Posterior vena cava (tissue), 2 donors: Measurements from ENCODE around the gene ANO1. TPM values are rescaled to one million over a fixed set of nuclear protein-coding genes. Genes with fewer than 3 reads are reported as not detected.
A peak's percentile ranks its signal among the peaks of the same experiment; 100 is the strongest.
"Not testable (repeated sequence)": the region's sequence is repeated elsewhere in the genome, so short reads cannot be mapped to it uniquely, and the experiment has no call there.

Experiments
- DNase-seq: peaks from one replicate; pipeline ENCODE4 v3.0.0-alpha.2; 2020; ENCODE audit warnings: low spot score
- intact Hi-C, 2 donors: fragments of 100-400 bp; cut with DNase I; formaldehyde crosslinking; loops; one replicate each; pipeline versions ENCODE4 v1.14.1 to v1.14.2; 2022 to 2023
- total RNA-seq, 2 donors: library from RNA; stranded (reverse); fragmentation: NEBNext Ultra II Directional; extraction: Animal tissue kit (Norgen Biotek cat#: 25700); gene quantifications; one replicate each; pipeline ENCODE4 v1.2.1, GENCODE V29; 2021
- donor health status: DM: yes; HTN: yes; CAD: no.
- donor health status: DM: yes; HTN: yes; CAD: no.

The ANO1 gene
- total RNA-seq, 2 donors from 2014 or later = 55.4 to 56.2 TPM

- intact Hi-C loops = loop anchor here in 1 of 2 donors (2.0 kb wide), 2 partner anchors 282 to 506 kb away; no protein-coding TSS in a partner anchor
- no peak for DNase-seq
These were observed 114.7 kb downstream of the ANO1 start for GRCh38 chr11:70192666-70193410.

- intact Hi-C loops = loop anchor here (2.0 kb wide), 3 partner anchors 283 to 509 kb away; no protein-coding TSS in a partner anchor
- no peak for DNase-seq
These were observed 115.5 kb downstream of the ANO1 start for GRCh38 chr11:70193411-70194292.

DNA sequence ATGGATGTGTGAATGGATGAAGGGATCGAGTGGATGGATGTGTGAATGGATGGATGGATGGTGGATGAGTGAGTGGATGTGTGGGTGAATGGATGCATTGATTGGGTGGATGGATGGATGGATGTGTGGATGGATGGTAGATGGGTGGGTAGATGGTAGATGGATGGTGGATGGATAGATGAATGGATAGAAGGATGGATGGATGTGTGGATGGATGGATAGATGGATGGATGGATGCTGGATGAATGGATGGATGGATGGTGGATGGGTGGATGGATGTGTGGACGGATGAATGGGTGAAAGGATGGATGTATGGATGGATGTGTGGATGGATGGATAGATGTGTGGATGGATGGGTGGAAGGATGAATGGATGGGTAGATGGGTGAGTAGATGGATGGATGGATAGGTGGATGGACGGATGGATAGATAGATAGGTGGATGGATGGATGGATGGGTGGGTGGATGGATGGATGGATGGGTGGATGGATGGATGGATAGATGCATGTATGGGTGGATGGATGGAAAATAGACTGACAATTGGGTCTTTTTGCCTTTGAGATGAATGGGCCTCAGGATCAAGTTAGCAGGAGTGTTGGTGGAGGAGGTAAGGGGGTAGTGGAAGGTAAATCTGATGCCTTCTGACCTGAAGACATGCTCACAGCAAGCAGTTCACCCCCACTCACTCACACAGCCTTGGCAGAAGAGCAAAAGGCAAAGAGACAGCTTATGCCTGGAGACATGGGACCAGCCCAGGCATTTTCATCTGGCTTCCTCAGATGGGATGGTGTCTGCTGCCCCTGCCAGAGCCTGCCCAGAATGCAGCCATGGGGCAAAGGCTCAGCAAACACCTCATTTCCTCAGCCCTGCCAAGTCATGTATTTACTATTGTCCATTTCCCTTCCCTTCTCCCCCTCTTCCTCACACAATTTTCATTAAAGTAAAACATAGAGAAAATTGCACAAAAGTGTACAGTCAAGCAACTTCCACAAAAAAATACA lies 117.0 kb downstream of the ANO1 start:
- DNase-seq = no peak
- intact Hi-C loops = loop anchor here in 1 of 2 donors (2.0 kb wide), 1 partner anchor 510 kb away; no protein-coding TSS in a partner anchor

DNA sequence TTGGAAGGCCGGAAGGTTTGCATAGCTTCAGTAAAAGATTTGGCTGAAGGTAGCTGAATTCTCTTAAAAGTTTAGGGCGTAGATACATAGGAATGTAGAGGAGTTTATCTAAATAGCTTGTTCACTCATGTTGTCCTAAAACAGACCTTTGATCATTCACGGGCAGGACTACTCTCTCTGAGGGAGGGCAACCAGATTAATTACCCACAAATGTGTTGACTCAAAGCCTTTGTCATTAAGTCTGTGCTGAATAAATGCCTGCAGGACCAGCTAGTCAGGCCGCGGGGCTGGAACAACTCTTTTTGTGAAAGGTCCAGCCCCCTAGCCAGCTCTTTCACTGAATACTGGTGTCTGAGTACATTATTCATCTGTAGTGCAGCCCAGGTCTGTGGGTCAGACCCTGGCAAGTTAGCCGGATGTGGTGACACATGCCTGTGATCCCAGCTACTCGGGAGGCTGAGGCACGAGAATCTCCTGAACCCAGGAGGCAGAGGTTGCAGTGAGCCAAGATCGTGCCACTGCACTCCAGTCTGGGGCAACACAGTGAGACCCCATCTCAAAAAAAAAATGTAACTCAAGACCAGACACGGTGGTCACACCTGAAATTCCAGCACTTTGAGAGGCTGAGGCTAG lies 122.2 kb downstream of the ANO1 start:
- intact Hi-C loops = no loop called here

GRCh38 chr11:70201047-70201446 lies 122.9 kb downstream of the ANO1 start:
- intact Hi-C loops, DNase-seq: not testable (repeated sequence)

More for the DNA sequence above, 122.2 kb downstream of the ANO1 start:
- peak; percentile 53 for DNase-seq

GRCh38 chr11:70201882-70202861 lies 124.1 kb downstream of the ANO1 start:
- peak; percentile 79 for DNase-seq
- intact Hi-C loops = no loop called here

GRCh38 chr11:70202920-70203750 lies 125.0 kb downstream of the ANO1 start, which contains the start of gene FADD:
Gene FADD, plus strand, starts transcription at chr11:70203296. Its CDS starts 164 bp downstream, at chr11:70203460.
- intact Hi-C loops = no loop called here
- peak; percentile 97 for DNase-seq

- intact Hi-C loops = no loop called here
- DNase-seq = peak; percentile 83
These were observed 125.8 kb downstream of the ANO1 start for GRCh38 chr11:70203751-70204465.

DNA sequence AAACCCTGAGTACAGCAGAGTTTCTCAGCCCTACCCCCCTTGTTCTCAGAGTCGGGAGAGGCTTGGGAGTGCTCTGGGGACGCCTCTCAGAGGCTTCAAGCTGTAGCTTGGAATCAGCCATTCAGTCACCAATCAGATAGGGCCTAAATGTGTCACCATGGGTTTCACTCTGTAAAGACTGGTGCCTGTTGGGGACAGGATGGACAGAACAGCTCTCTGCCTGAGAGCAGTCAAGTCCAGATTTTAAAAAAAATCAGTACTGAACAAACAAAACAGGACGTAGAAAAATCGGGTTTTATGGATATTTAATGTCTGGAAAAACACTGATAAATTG lies 126.3 kb downstream of the ANO1 start:
- no peak for DNase-seq
- intact Hi-C loops = no loop called here

DNA sequence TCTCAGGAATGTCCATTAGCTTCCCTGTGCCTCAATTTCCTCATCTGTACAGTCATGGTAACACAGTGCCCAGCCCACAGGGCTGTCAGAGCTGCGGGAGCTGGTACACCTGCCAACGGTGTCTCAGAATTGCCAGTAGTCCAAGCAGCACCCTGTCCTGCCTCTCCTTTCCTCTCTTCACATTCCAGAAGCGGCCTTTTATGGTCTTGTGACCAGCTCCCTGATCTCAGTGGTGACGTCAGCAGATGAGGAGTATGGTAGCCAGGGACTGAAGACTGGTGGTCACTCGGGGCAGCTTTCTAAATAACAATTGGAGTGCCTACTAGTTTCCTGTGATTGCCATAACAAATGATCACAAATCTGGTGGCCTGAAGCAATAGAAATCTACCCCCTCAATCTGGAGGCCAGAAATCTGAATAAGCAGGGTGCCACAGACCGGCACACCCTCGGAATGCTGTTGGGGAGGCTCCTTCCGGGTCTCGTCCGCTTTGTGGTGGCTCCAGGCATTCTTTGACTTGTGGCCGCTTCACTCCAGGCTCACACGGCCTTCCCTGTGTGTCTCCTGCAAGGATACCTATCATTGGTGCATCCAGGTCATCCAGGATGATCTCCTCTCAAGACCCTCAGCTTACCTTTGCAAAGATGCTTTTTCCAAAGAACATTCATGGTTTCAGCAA lies 127.1 kb downstream of the ANO1 start:
- peak; percentile 58 for DNase-seq
- intact Hi-C loops = no loop called here

DNA sequence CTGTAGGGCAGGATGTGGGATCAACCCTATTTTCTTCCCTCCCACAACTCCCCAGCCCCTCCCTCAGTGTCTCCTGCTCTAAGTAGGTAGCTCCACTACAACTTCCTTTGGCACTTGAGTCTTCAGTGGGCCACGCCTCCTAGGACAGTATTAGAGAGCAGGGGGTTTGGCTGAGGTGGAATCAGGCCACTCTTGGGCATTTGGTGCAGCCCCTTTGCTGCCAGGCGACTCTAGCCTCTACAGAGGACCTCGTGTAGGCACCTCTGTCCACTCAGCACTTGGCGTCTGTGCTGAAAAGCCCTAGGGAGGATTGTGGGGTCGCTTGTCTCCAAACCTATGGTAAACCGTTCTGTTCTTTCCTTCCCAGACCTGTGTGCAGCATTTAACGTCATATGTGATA lies 127.6 kb downstream of the ANO1 start:
- intact Hi-C loops = no loop called here
- peak; percentile 60 for DNase-seq

GRCh38 chr11:70206226-70206981 lies 128.3 kb downstream of the ANO1 start:
- peak; percentile 64 for DNase-seq
- intact Hi-C loops = no loop called here

- intact Hi-C loops = no loop called here
These were observed 128.9 kb downstream of the ANO1 start for GRCh38 chr11:70206982-70207376.

GRCh38 chr11:70207531-70208131 lies 129.5 kb downstream of the ANO1 start:
- peak; percentile 67 for DNase-seq
- intact Hi-C loops = no loop called here

More at GRCh38 chr11:70206982-70207376, 128.9 kb downstream of the ANO1 start:
- DNase-seq = no peak
